ENCODE data around the gene PNPLA6.

PNPLA6 gene

DNA sequence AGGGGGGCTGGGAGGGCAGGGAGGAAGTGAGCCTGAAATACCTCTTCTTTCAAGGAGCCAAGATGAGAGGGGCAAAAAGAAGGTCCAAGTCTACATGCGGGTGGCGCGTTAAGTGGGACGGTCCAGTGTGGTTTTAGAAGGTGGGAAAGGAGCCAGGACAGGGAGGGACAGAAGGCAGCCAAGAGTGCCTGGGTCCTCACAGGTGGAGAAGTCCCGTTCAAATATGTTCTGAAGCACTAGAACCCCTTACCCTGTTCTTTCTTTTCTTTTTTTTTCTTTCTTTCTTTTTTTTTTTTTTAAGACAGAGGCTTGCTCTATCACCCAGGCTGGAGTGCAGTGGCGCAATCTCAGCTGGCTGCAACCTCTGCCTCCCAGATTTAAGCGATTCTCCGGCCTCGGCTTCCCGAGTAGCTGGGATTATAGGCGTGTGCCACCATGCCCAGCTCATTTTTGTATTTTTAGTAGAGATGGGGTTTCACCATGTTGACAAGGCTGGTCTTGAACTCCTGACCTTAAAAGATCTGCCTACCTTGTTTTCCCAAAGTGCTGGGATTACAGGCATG is 67.5 kb downstream of the PNPLA6 start:
- DNase-seq, result no peak

DNA sequence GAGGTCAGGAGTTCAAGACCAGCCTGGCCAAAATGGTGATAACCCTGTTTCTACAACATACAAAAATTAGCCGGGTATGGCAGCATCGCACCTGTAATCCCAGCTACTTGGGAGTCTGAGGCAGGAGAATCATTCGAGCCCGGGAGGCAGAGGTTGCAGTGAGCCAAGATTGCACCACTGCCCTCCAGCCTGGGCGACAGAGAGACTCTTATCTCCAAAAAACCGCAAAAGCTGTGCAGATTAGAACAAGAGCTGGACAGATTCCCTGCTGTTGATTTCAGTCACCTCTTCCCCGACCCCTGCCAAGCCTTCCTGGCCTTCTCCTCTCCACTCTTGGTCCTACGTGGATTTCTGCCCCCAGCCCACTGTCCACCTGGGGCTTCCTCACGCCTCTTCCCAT is 68.4 kb downstream of the PNPLA6 start:
- DNase-seq, result no peak

DNA sequence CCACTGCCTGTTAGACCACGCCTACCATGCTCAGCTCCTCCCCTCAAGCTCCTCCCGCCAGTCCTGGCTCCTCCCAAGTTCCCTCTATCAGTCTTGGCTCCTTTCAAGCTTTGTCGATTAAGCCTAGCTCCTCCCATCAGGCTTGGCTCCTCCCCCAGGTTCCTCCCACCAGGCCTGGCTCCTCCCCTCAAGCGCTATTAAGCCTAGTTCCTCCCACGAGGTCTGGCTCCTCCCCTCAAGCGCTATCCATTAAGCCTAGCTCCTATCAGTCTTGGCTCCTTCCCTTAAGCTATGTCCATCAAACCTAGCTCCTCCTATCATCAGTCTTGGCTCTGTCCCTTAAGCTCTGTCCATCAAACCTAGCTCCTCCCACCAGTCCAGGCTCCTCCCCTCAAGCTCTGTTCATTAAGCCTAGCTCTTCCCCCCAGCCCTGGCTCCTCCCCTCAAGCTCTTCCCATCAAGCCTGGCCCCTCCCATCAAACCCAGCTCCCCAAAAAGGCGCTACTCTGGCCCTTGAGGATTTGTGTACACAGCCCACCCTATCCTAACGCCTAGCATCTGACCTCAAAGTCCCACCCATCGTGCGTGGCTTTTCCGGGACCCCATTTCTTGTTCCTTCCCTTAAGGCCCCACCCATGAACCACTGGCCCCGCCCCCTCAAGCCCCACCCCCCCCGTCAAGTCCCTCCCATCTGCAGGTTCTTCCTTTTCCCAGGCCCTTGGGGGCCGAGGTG is 70.1 kb downstream of the PNPLA6 start:
- DNase-seq, result peak; percentile 75

DNA sequence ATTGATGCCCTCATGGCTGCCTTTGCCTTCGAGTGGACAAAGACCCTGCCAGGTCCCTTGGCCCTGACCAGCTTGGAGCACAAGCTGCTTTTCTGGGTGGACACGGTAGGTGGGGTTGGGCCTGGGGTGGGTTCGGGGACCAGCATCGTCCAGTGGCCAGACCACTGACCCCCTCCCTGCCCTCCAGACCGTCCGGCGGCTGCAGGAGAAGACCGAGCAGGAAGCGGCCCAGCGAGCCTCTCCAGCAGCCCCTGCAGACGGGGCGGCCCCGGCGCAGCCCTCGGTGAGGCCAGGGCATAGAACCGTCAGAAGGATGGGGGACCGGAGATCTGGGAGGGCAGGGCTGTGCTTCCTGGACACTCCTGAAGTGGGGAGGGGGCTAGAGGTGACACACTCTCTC is 70.8 kb downstream of the PNPLA6 start:
- no peak for DNase-seq

DNA sequence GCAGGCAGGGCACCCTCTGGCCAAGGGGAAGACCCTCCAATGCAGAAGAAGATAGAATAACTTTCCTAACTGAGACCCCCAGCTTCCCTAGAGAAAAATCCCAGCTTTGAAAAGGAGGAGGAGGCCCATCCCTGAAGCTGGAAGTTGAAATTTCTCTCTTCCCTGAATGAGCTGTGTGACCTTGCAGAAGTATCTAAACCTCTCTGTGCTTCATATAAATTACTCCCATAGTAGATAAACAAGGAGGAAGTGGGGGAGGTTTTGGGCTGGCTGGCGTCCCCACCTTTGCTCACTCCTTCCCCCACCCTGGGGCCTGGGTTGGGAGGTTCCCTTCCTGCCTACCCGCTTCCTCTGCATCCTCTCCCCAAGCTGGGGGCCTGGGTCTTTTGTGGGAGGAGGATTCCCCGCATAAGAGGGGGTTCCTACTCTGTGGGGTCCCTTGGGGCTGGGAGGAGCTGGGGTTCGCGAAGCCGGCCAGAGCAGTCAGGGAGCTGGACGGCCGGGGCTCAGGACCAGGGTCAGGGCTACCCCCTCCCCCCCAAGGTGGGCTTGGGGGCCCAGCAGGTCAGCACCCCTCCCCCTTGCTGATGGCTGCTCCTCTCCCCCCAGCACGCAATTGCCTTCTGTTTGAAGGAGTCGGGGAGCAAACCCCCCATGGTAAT is 71.8 kb downstream of the PNPLA6 start:
- no peak for DNase-seq

DNA sequence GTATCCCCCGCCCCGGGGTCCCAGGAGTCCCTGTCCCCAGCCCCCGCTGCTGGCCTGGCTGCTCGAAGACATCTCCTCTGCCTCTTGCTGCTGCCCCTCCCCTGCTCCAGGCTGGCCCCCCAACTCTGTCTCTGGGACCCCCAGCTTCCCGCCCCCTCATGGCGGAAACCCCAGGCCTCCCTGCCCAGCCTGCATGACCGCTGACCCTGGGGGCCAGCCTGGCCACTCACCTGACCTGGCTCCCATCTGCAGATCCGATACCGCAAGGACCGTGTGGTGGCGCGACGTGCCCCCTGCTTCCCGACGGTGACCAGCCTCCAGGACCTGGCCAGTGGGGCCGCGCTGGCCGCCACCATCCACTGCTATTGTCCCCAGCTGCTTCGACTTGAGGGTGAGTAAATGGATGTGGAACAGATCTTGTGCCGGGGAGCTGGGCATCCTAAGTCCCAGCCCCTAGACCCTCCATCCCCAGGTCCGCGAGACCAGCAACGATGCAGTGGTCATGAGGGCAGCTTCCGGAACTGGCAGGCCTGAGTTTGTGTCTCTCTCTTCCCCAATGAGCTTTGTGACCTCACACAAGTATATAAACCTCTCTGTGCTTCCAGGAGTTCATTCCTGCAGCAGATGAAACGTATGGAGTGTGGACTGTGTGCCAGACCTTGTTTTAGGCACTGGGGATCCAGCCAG is 72.5 kb downstream of the PNPLA6 start:
- no peak for DNase-seq

DNA sequence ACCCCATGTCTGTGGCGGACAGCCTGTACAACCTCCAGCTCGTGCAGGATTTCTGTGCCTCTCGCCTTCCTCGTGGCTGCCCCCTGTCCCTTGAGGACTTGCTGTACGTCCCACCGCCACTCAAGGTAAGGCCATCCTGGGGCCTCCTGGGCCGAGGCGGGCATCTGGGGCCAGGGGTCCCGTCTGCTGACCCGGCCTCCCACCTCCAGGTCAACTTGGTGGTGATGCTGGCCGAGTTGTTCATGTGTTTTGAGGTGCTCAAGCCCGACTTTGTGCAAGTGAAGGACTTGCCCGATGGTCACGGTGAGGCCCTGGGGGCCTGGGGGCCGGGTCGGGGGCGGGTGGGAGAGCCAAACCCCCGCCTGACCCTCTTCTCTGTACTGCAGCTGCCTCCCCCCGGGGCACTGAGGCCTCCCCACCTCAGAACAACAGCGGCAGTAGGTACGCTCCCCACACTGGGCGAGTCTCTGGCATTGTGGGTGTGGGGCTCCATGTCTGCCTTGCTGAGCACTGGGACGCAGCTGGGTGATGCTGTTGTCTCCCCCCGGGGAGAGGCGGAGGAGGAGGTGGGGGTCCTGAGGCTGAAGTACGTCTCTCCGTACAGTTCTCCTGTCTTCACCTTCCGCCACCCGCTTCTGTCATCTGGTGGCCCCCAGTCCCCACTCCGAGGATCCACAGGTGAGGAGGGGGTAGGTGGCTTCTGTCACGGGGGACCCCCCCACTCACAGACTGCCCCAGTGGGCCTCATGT is 75.1 kb downstream of the PNPLA6 start:
- no peak for DNase-seq

All from MV-4-11 (cell line).